Measurements from ENCODE around the gene MFSD11.

GRCh38 chr17:76744747-76745146, 6.8 kb downstream of the MFSD11 start:
- TF ChIP-seq POLR2AphosphoS5 (IDR thresholded peaks at IDR 0.05; ENCODE audit: insufficient read depth in 1 of 2, low read depth in 1 of 2) (no peak), CTCF (IDR thresholded peaks at IDR 0.05) (no peak)
